ENCODE results near the gene ROCK1.
A peak's percentile ranks its signal among the peaks of the same experiment; 100 is the strongest.

Gene ROCK1

GRCh38 chr18:21105936-21106335 is 5.7 kb downstream of the ROCK1 start:
- Histone ChIP-seq H3F3A (ENCODE audit: low read depth) (no peaks in the 10 kb centered on the region), H3K27me3 (ENCODE audit: insufficient read depth, low read length, poor library complexity, severe bottlenecking) (no peaks in the 10 kb centered on the region), H4K20me1 (ENCODE audit: insufficient read depth, low read length, poor library complexity, severe bottlenecking) (peaks cover 94% of the 10 kb centered on the region), H3K79me2 (ENCODE audit: insufficient read depth, low read length) (peaks cover 98% of the 10 kb centered on the region), H3K4me3 (ENCODE audit: low read length, poor library complexity, severe bottlenecking) (peak overlapping the region; percentile 99), H2AFZ (ENCODE audit: low read length) (no peak overlapping the region), H3K9me2 (replicated peaks; ENCODE audit: low read depth, low read length) (no peaks in the 10 kb centered on the region), H3K9me3 (ENCODE audit: insufficient read depth, low read depth, low read length) (no peaks in the 10 kb centered on the region), H3K4me1 (ENCODE audit: insufficient read depth, low read length, poor library complexity, severe bottlenecking) (peaks cover 64% of the 10 kb centered on the region), H3K9ac (ENCODE audit: low read depth, low read length, poor library complexity, severe bottlenecking) (peak overlapping the region; percentile 87), H3K36me3 (ENCODE audit: insufficient read depth, low read length) (no peaks in the 10 kb centered on the region), H3K4me2 (ENCODE audit: low read depth, low read length, poor library complexity, severe bottlenecking) (peak overlapping the region; percentile 96)
- TF ChIP-seq CTCF (conservative IDR thresholded peaks at IDR 0.05; ENCODE audit: low read length): no peak
- no peak for TF ChIP-seq EZH2phosphoT487 (IDR thresholded peaks at IDR 0.05; ENCODE audit: borderline replicate concordance)

- peak overlapping the region; percentile 96 for H3K4me2 ChIP-seq (ENCODE audit: low read depth, low read length, poor library complexity, severe bottlenecking)
- H3K9ac ChIP-seq (ENCODE audit: low read depth, low read length, poor library complexity, severe bottlenecking): no peak overlapping the region
- H3K4me3 ChIP-seq (ENCODE audit: low read length, poor library complexity, severe bottlenecking): peak overlapping the region; percentile 23
- H3K9me3 ChIP-seq (ENCODE audit: insufficient read depth, low read depth, low read length): no peaks in the 10 kb centered on the region
- H3K9me2 ChIP-seq (replicated peaks; ENCODE audit: low read depth, low read length): no peaks in the 10 kb centered on the region
- H3K27me3 ChIP-seq (ENCODE audit: insufficient read depth, low read length, poor library complexity, severe bottlenecking): no peaks in the 10 kb centered on the region
- no peaks in the 10 kb centered on the region for H3K36me3 ChIP-seq (ENCODE audit: insufficient read depth, low read length)
- TF ChIP-seq EZH2phosphoT487 (IDR thresholded peaks at IDR 0.05; ENCODE audit: borderline replicate concordance): no peak
- TF ChIP-seq CTCF (conservative IDR thresholded peaks at IDR 0.05; ENCODE audit: low read length): no peak
- H3F3A ChIP-seq (ENCODE audit: low read depth): no peaks in the 10 kb centered on the region
- peaks cover 99% of the 10 kb centered on the region for H3K79me2 ChIP-seq (ENCODE audit: insufficient read depth, low read length)
- H3K4me1 ChIP-seq (ENCODE audit: insufficient read depth, low read length, poor library complexity, severe bottlenecking): peaks cover 60% of the 10 kb centered on the region
- H2AFZ ChIP-seq (ENCODE audit: low read length): no peak overlapping the region
- peaks cover 95% of the 10 kb centered on the region for H4K20me1 ChIP-seq (ENCODE audit: insufficient read depth, low read length, poor library complexity, severe bottlenecking)
These were observed 10.4 kb downstream of the ROCK1 start for GRCh38 chr18:21101172-21101571.

- no peak for TF ChIP-seq EZH2phosphoT487 (IDR thresholded peaks at IDR 0.05; ENCODE audit: borderline replicate concordance)
- TF ChIP-seq CTCF (conservative IDR thresholded peaks at IDR 0.05; ENCODE audit: low read length): no peak
These were observed 10.9 kb downstream of the ROCK1 start for GRCh38 chr18:21100678-21101077.

More at GRCh38 chr18:21100678-21101077, 10.9 kb downstream of the ROCK1 start:
- Histone ChIP-seq H3K9me3 (ENCODE audit: insufficient read depth, low read depth, low read length) (no peaks in the 10 kb centered on the region), H3K4me2 (ENCODE audit: low read depth, low read length, poor library complexity, severe bottlenecking) (peak overlapping the region; percentile 96), H4K20me1 (ENCODE audit: insufficient read depth, low read length, poor library complexity, severe bottlenecking) (peaks cover 93% of the 10 kb centered on the region), H2AFZ (ENCODE audit: low read length) (no peak overlapping the region), H3K9me2 (replicated peaks; ENCODE audit: low read depth, low read length) (no peaks in the 10 kb centered on the region), H3K79me2 (ENCODE audit: insufficient read depth, low read length) (peaks cover 99% of the 10 kb centered on the region), H3K27me3 (ENCODE audit: insufficient read depth, low read length, poor library complexity, severe bottlenecking) (no peaks in the 10 kb centered on the region), H3K36me3 (ENCODE audit: insufficient read depth, low read length) (no peaks in the 10 kb centered on the region), H3K4me1 (ENCODE audit: insufficient read depth, low read length, poor library complexity, severe bottlenecking) (peaks cover 57% of the 10 kb centered on the region), H3K4me3 (ENCODE audit: low read length, poor library complexity, severe bottlenecking) (peak overlapping the region; percentile 10), H3F3A (ENCODE audit: low read depth) (no peaks in the 10 kb centered on the region), H3K9ac (ENCODE audit: low read depth, low read length, poor library complexity, severe bottlenecking) (no peak overlapping the region)

Data from Loucy (cell line).